ENCODE results near the gene ZNRF3.

- TF ChIP-seq GLIS3 (CRISPR knock-in tag; IDR thresholded peaks at IDR 0.05) (no peak), BACH2 (CRISPR knock-in tag; IDR thresholded peaks at IDR 0.05; ENCODE audit: borderline replicate concordance) (no peak), POU6F1 (CRISPR knock-in tag; IDR thresholded peaks at IDR 0.05; ENCODE audit: borderline replicate concordance, low read depth) (no peak), ZFP3 (CRISPR knock-in tag; IDR thresholded peaks at IDR 0.05) (no peak), PPARA (CRISPR knock-in tag; IDR thresholded peaks at IDR 0.05; ENCODE audit: borderline replicate concordance) (no peak), CSDC2 (CRISPR knock-in tag; IDR thresholded peaks at IDR 0.05) (no peak), PATZ1 (CRISPR knock-in tag; IDR thresholded peaks at IDR 0.05; ENCODE audit: borderline replicate concordance) (no peak), ZNF8 (CRISPR knock-in tag; IDR thresholded peaks at IDR 0.05) (no peak)
Observed at GRCh38 chr22:28994522-28994921, 111.2 kb downstream of the ZNRF3 start.

Measured in SK-N-SH treated with all-trans-retinoic acid at 6 μM for 48 hours (cell line).